Activated naive CD4-positive, alpha-beta T cell treated with anti-CD3 and anti-CD28 coated beads, Interleukin-2, amount 10 ng/mL, durations not matched to agents 7 days and 5 days (primary cell): ENCODE measurements around the gene NID2.

Experiments
- CTCF ChIA-PET: fragments of 350-600 bp; sonication (Branson Sonifier 250); formaldehyde crosslinking; loops from one replicate; lab custom pipeline; 2021; ENCODE audit warnings: antibody characterized with exemption; lab: Charles Lee
- DNase-seq: peaks from one replicate; pipeline ENCODE4 v3.0.0-alpha.2; 2020
- H3K27ac Mint-ChIP-seq: one replicate; pipeline ENCODE4 v1.8.0; 2021; ENCODE audit warnings: mild to moderate bottlenecking, moderate library complexity, mixed read lengths
- H3K27me3 Mint-ChIP-seq: one replicate; pipeline ENCODE4 v1.8.0; 2021; ENCODE audit warnings: mild to moderate bottlenecking, mixed read lengths
- H3K36me3 Mint-ChIP-seq: one replicate; pipeline ENCODE4 v1.8.0; 2021; ENCODE audit warnings: mixed read lengths
- H3K4me1 Mint-ChIP-seq: one replicate; pipeline ENCODE4 v1.8.0; 2021; ENCODE audit warnings: mixed read lengths
- H3K4me3 Mint-ChIP-seq: one replicate; pipeline ENCODE4 v1.8.0; 2021; ENCODE audit warnings: mild to moderate bottlenecking, moderate library complexity, mixed read lengths
- H3K9me3 Mint-ChIP-seq: one replicate; pipeline ENCODE4 v1.8.0; 2021; ENCODE audit warnings: mixed read lengths

Gene NID2

GRCh38 chr14:52068615-52069306 is at the start of gene NID2:
Gene NID2 (minus strand): TSS chr14:52069059. CDS start chr14:52068994, 65 bp downstream.
- peak; percentile 61 for DNase-seq
- H3K27ac Mint-ChIP-seq: no peak within 1 kb of the TSS
- peaks cover 2% of the 10 kb centered on the region for H3K36me3 Mint-ChIP-seq
- H3K27me3 Mint-ChIP-seq: peaks cover 69% of the 10 kb centered on the region
- peak within 1 kb of the TSS; percentile 50 for H3K4me3 Mint-ChIP-seq
- no peaks in the 10 kb centered on the region for H3K9me3 Mint-ChIP-seq
- CTCF ChIA-PET: interaction anchor here (0.8 to 1.4 kb wide), 3 partner anchors 25 to 416 kb away, joined by 3 to 4 read pairs (median 3); no protein-coding TSS in a partner anchor
- H3K4me1 Mint-ChIP-seq: peaks cover 14% of the 10 kb centered on the region

- CTCF ChIA-PET: no interaction called here
- H3K9me3 Mint-ChIP-seq: no peaks in the 10 kb centered on the region
- H3K27me3 Mint-ChIP-seq: peaks cover 36% of the 10 kb centered on the region
- no peak overlapping the region for H3K27ac Mint-ChIP-seq
- no peak for DNase-seq
- H3K4me1 Mint-ChIP-seq: no peaks in the 10 kb centered on the region
- no peaks in the 10 kb centered on the region for H3K36me3 Mint-ChIP-seq
- H3K4me3 Mint-ChIP-seq: no peak overlapping the region
Measured at GRCh38 chr14:52117111-52117832, 48.4 kb upstream of the NID2 start.

- H3K27me3 Mint-ChIP-seq: peaks cover 32% of the 10 kb centered on the region
- CTCF ChIA-PET: no interaction called here
- H3K4me3 Mint-ChIP-seq: no peak overlapping the region
- no peak overlapping the region for H3K27ac Mint-ChIP-seq
- no peaks in the 10 kb centered on the region for H3K9me3 Mint-ChIP-seq
- DNase-seq: no peak
- H3K36me3 Mint-ChIP-seq: no peaks in the 10 kb centered on the region
- H3K4me1 Mint-ChIP-seq: no peaks in the 10 kb centered on the region
Measured at GRCh38 chr14:52115286-52115685, 46.4 kb upstream of the NID2 start.

- H3K27me3 Mint-ChIP-seq: peaks cover 32% of the 10 kb centered on the region
Measured at GRCh38 chr14:52112336-52113018, 43.6 kb upstream of the NID2 start.

GRCh38 chr14:52111583-52111982 is 42.7 kb upstream of the NID2 start:
- CTCF ChIA-PET: no interaction called here
- no peak for DNase-seq
- Mint-ChIP-seq H3K9me3 (no peaks in the 10 kb centered on the region), H3K4me1 (no peaks in the 10 kb centered on the region), H3K4me3 (no peak overlapping the region), H3K27ac (no peak overlapping the region), H3K27me3 (peaks cover 39% of the 10 kb centered on the region), H3K36me3 (no peaks in the 10 kb centered on the region)

More at GRCh38 chr14:52112336-52113018, 43.6 kb upstream of the NID2 start:
- CTCF ChIA-PET: no interaction called here
- no peak for DNase-seq
- Mint-ChIP-seq H3K4me1 (no peaks in the 10 kb centered on the region), H3K36me3 (no peaks in the 10 kb centered on the region), H3K27ac (no peak overlapping the region), H3K9me3 (no peaks in the 10 kb centered on the region), H3K4me3 (no peak overlapping the region)

GRCh38 chr14:52110441-52111086 is 41.7 kb upstream of the NID2 start:
- no peak for DNase-seq
- Mint-ChIP-seq H3K9me3 (no peaks in the 10 kb centered on the region), H3K4me3 (no peak overlapping the region), H3K27me3 (peaks cover 37% of the 10 kb centered on the region), H3K36me3 (no peaks in the 10 kb centered on the region), H3K27ac (no peak overlapping the region), H3K4me1 (no peaks in the 10 kb centered on the region)
- CTCF ChIA-PET: no interaction called here

- Mint-ChIP-seq H3K36me3 (no peaks in the 10 kb centered on the region), H3K27me3 (peaks cover 30% of the 10 kb centered on the region), H3K9me3 (no peaks in the 10 kb centered on the region), H3K27ac (no peak overlapping the region), H3K4me1 (no peaks in the 10 kb centered on the region), H3K4me3 (no peak overlapping the region)
- DNase-seq: no peak
- CTCF ChIA-PET: interaction anchor here (0.7 kb wide), 1 partner anchor 20 kb away, joined by 3 read pairs; no protein-coding TSS in a partner anchor
Measured at GRCh38 chr14:52108823-52109222, 40.0 kb upstream of the NID2 start.

GRCh38 chr14:52106840-52107239 is 38.0 kb upstream of the NID2 start:
- no peaks in the 10 kb centered on the region for H3K4me1 Mint-ChIP-seq
- no peak overlapping the region for H3K4me3 Mint-ChIP-seq
- no peak for DNase-seq
- H3K27ac Mint-ChIP-seq: no peak overlapping the region
- peaks cover 30% of the 10 kb centered on the region for H3K27me3 Mint-ChIP-seq
- CTCF ChIA-PET: interaction anchor here (0.6 kb wide), 1 partner anchor 836 kb away, joined by 3 read pairs; no protein-coding TSS in a partner anchor
- H3K36me3 Mint-ChIP-seq: no peaks in the 10 kb centered on the region
- no peaks in the 10 kb centered on the region for H3K9me3 Mint-ChIP-seq

GRCh38 chr14:52103416-52103815 is 34.6 kb upstream of the NID2 start:
- CTCF ChIA-PET: no interaction called here
- Mint-ChIP-seq H3K36me3 (no peaks in the 10 kb centered on the region), H3K4me3 (no peak overlapping the region), H3K9me3 (no peaks in the 10 kb centered on the region), H3K27me3 (peaks cover 31% of the 10 kb centered on the region), H3K4me1 (no peaks in the 10 kb centered on the region), H3K27ac (no peak overlapping the region)
- no peak for DNase-seq

- Mint-ChIP-seq H3K36me3 (no peaks in the 10 kb centered on the region), H3K4me1 (no peaks in the 10 kb centered on the region), H3K4me3 (no peak overlapping the region), H3K27me3 (peaks cover 22% of the 10 kb centered on the region), H3K27ac (no peak overlapping the region), H3K9me3 (no peaks in the 10 kb centered on the region)
- no peak for DNase-seq
- CTCF ChIA-PET: no interaction called here
Measured at GRCh38 chr14:52095794-52096193, 26.9 kb upstream of the NID2 start.

- DNase-seq: no peak
- Mint-ChIP-seq H3K4me1 (no peaks in the 10 kb centered on the region), H3K36me3 (no peaks in the 10 kb centered on the region), H3K9me3 (no peaks in the 10 kb centered on the region), H3K4me3 (no peak overlapping the region), H3K27me3 (peaks cover 27% of the 10 kb centered on the region), H3K27ac (no peak overlapping the region)
- CTCF ChIA-PET: no interaction called here
Measured at GRCh38 chr14:52095336-52095735, 26.5 kb upstream of the NID2 start.

GRCh38 chr14:52094546-52095271 is 25.9 kb upstream of the NID2 start:
- H3K36me3 Mint-ChIP-seq: no peaks in the 10 kb centered on the region
- DNase-seq: no peak
- H3K4me3 Mint-ChIP-seq: no peak overlapping the region
- H3K27me3 Mint-ChIP-seq: peaks cover 29% of the 10 kb centered on the region
- CTCF ChIA-PET: no interaction called here
- H3K27ac Mint-ChIP-seq: no peak overlapping the region
- H3K9me3 Mint-ChIP-seq: no peaks in the 10 kb centered on the region
- H3K4me1 Mint-ChIP-seq: no peaks in the 10 kb centered on the region

GRCh38 chr14:52091928-52092327 is 23.1 kb upstream of the NID2 start:
- CTCF ChIA-PET: no interaction called here

More at GRCh38 chr14:52091928-52092327, 23.1 kb upstream of the NID2 start:
- Mint-ChIP-seq H3K27ac (no peak overlapping the region), H3K4me1 (no peaks in the 10 kb centered on the region), H3K36me3 (no peaks in the 10 kb centered on the region), H3K27me3 (peaks cover 43% of the 10 kb centered on the region), H3K9me3 (no peaks in the 10 kb centered on the region), H3K4me3 (no peak overlapping the region)
- DNase-seq: no peak
